ENCODE measurements around the gene CSPG5. TPM values are rescaled to one million over a fixed set of nuclear protein-coding genes. Genes with fewer than 3 reads are reported as not detected.

The CSPG5 gene, protein sequence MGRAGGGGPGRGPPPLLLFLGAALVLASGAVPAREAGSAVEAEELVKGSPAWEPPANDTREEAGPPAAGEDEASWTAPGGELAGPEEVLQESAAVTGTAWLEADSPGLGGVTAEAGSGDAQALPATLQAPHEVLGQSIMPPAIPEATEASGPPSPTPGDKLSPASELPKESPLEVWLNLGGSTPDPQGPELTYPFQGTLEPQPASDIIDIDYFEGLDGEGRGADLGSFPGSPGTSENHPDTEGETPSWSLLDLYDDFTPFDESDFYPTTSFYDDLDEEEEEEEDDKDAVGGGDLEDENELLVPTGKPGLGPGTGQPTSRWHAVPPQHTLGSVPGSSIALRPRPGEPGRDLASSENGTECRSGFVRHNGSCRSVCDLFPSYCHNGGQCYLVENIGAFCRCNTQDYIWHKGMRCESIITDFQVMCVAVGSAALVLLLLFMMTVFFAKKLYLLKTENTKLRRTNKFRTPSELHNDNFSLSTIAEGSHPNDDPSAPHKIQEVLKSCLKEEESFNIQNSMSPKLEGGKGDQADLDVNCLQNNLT
- polyA plus RNA-seq (2012; ENCODE audit: missing spikeins), result 0.15 TPM

DNA sequence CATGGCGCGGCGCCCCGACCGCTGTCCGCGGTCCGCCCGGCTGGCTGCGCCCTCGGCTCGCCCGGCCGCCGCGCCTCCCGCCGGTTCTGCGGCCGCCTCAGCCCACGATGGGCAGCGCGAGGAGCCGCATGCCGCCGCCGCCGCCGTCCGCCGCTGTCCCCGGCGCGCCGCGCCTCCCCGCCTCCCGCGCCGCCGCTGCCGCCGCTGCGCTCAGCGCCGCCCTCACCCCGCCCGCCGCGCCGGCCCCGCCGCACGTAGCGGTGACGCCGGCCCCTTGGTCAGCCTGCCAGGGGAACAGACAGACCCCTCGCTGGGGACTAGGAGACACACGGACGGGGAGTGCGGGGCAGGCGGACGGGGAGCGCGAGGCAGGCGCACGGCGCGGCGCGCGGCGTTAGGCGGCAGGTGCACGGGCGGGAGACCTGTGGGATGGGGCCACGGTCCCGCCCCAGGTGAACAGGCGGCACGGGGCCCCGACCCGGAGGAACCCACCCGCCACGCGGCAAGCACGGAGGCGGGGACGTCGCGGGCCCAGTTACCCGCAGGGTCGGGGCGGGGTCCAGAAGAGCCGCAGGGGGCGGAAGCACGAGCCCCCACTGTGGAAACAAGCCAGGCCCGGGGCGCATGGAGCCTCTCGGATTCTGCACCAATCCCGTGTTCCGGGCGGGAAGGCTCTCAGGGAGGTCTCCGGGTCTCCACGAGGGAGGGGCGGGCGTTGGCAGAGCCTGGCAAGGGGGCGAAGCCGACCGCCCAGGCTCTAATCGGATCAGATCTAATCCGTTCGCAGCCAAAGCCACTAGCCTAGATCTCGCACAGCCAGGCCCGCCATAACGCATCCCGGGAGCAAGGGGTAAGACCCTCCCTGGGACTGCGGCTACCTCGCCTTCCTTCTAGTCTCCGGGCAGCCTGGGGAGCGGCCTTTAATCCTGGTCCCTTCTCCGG, at the start of gene CSPG5:
CSPG5 (minus strand) TSS at position 175 of the 942 bp plus-strand sequence; CDS start at position 3, 172 bp downstream.
- FAIRE-seq, result no peak
- TF ChIP-seq POLR2A (IDR thresholded peaks at IDR 0.05; ENCODE audit: low read depth, low read length) (no peak), POLR2AphosphoS5 (IDR thresholded peaks at IDR 0.05; ENCODE audit: low read depth, low read length) (no peak), TAF1 (IDR thresholded peaks at IDR 0.05; ENCODE audit: borderline replicate concordance, low read depth, low read length) (no peak)
- DNase-seq (ENCODE audit: insufficient read length), result peak; percentile 45

GRCh38 chr3:47628426-47628825, 49.8 kb upstream of the CSPG5 start:
- TF ChIP-seq POLR2AphosphoS5 (IDR thresholded peaks at IDR 0.05; ENCODE audit: low read depth, low read length) (no peak), POLR2A (IDR thresholded peaks at IDR 0.05; ENCODE audit: low read depth, low read length) (no peak), TAF1 (IDR thresholded peaks at IDR 0.05; ENCODE audit: borderline replicate concordance, low read depth, low read length) (no peak)
- FAIRE-seq (peak; percentile 42), DNase-seq (ENCODE audit: insufficient read length) (no peak)

- FAIRE-seq (no peak), DNase-seq (ENCODE audit: insufficient read length) (no peak)
- no peak for TF ChIP-seq TAF1 (IDR thresholded peaks at IDR 0.05; ENCODE audit: borderline replicate concordance, low read depth, low read length)
- TF ChIP-seq POLR2A (IDR thresholded peaks at IDR 0.05; ENCODE audit: low read depth, low read length), result no peak
- TF ChIP-seq POLR2AphosphoS5 (IDR thresholded peaks at IDR 0.05; ENCODE audit: low read depth, low read length), result no peak
Observed at GRCh38 chr3:47622671-47623461, 44.2 kb upstream of the CSPG5 start.

DNA sequence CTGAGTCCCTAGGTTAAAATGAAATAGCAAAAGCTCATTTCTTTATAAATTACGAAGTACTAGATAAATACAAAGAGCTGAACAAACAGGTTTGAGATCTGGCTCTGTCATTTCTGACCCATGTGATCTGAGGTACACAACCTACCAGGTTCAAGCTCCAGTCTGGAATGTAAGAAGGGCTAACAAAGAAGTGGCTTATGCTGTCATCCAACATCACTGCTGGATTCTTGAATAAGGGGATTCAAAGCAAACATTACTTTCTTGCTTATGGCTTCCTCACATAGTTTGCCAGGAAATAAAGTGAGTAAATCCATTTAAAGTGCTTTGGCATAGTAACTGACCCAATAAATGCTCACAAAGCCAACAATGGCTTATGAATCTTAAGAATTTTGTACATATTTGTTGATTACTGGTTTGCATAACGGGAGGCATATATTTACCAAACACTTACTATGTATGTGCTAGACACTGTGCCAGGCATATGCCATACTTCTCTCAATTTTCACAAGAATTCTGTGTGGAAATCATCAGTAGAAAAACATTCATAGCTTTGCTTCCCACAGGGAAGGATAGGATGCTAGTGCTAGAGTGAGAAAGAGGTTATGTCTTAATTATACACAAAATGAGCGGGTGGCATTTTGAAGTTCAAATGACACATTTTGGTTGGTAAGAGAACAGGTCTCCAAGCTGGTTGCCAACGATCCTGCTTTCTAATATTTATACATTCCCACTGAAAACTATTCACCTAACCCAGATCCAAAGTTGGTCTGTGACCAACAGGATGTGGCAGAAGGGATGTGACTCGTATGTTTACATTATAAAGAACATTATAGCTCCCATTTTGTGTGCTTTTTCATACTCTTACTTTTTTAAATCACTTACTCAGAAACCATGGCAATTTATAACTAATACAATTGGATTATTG, 38.7 kb upstream of the CSPG5 start:
- FAIRE-seq (no peak), DNase-seq (ENCODE audit: insufficient read length) (no peak)
- TF ChIP-seq POLR2AphosphoS5 (IDR thresholded peaks at IDR 0.05; ENCODE audit: low read depth, low read length) (no peak), TAF1 (IDR thresholded peaks at IDR 0.05; ENCODE audit: borderline replicate concordance, low read depth, low read length) (no peak), POLR2A (IDR thresholded peaks at IDR 0.05; ENCODE audit: low read depth, low read length) (no peak)

GRCh38 chr3:47614788-47615187, 36.1 kb upstream of the CSPG5 start:
- TF ChIP-seq POLR2A (IDR thresholded peaks at IDR 0.05; ENCODE audit: low read depth, low read length) (no peak), TAF1 (IDR thresholded peaks at IDR 0.05; ENCODE audit: borderline replicate concordance, low read depth, low read length) (no peak), POLR2AphosphoS5 (IDR thresholded peaks at IDR 0.05; ENCODE audit: low read depth, low read length) (no peak)
- FAIRE-seq, result no peak
- DNase-seq (ENCODE audit: insufficient read length), result no peak

- no peak for TF ChIP-seq POLR2A (IDR thresholded peaks at IDR 0.05; ENCODE audit: low read depth, low read length)
- TF ChIP-seq POLR2AphosphoS5 (IDR thresholded peaks at IDR 0.05; ENCODE audit: low read depth, low read length), result no peak
- no peak for TF ChIP-seq TAF1 (IDR thresholded peaks at IDR 0.05; ENCODE audit: borderline replicate concordance, low read depth, low read length)
- DNase-seq (ENCODE audit: insufficient read length), result no peak
- FAIRE-seq, result no peak
Observed at GRCh38 chr3:47613722-47614121, 35.1 kb upstream of the CSPG5 start.

DNA sequence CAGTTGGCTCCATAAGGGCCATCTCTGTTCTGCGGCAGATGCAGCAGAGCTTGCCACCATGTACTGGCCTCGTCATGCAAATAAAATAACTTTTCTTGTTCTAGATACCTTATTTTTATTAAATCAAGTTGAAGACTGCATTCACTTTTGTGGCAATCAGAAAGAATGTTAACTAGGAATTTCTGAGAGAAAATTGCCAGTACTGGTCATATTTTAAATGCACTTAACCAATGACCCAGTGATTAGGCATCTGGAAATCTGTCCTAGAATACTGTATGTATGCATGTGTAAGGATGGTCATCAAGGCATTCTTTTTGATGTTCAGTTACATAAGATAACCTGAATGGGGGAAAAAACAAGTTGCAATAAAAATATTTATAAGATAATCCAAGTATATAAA, 34.2 kb upstream of the CSPG5 start:
- DNase-seq (ENCODE audit: insufficient read length), result no peak
- no peak for TF ChIP-seq POLR2A (IDR thresholded peaks at IDR 0.05; ENCODE audit: low read depth, low read length)
- no peak for TF ChIP-seq TAF1 (IDR thresholded peaks at IDR 0.05; ENCODE audit: borderline replicate concordance, low read depth, low read length)
- no peak for TF ChIP-seq POLR2AphosphoS5 (IDR thresholded peaks at IDR 0.05; ENCODE audit: low read depth, low read length)
- no peak for FAIRE-seq

GRCh38 chr3:47612178-47612577, 33.5 kb upstream of the CSPG5 start:
- TF ChIP-seq POLR2A (IDR thresholded peaks at IDR 0.05; ENCODE audit: low read depth, low read length), result no peak
- no peak for TF ChIP-seq TAF1 (IDR thresholded peaks at IDR 0.05; ENCODE audit: borderline replicate concordance, low read depth, low read length)
- no peak for TF ChIP-seq POLR2AphosphoS5 (IDR thresholded peaks at IDR 0.05; ENCODE audit: low read depth, low read length)
- FAIRE-seq, result no peak
- DNase-seq (ENCODE audit: insufficient read length), result no peak

DNA sequence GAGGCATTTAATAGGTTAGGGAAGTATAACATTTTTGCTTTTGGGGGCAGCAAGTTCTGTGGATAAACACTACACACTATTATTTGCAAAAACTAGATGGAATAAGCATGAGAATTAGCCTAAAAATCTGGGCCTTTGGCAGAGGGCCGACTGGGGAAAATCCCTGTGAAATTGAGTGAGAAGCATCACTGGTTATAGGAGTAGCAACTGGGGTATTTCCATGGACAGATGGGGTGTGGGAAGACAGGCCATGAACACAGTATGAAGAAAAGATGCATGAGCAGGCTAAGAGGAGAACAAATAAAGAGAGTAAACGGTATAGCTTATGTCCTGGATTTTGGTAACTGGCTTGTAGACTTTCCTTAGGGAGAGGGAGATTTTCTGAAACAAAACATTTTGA, 32.9 kb upstream of the CSPG5 start:
- FAIRE-seq (no peak), DNase-seq (ENCODE audit: insufficient read length) (no peak)
- no peak for TF ChIP-seq POLR2AphosphoS5 (IDR thresholded peaks at IDR 0.05; ENCODE audit: low read depth, low read length)
- no peak for TF ChIP-seq TAF1 (IDR thresholded peaks at IDR 0.05; ENCODE audit: borderline replicate concordance, low read depth, low read length)
- TF ChIP-seq POLR2A (IDR thresholded peaks at IDR 0.05; ENCODE audit: low read depth, low read length), result no peak

- TF ChIP-seq TAF1 (IDR thresholded peaks at IDR 0.05; ENCODE audit: borderline replicate concordance, low read depth, low read length) (no peak), POLR2AphosphoS5 (IDR thresholded peaks at IDR 0.05; ENCODE audit: low read depth, low read length) (no peak), POLR2A (IDR thresholded peaks at IDR 0.05; ENCODE audit: low read depth, low read length) (no peak)
- DNase-seq (ENCODE audit: insufficient read length) (no peak), FAIRE-seq (no peak)
Observed at GRCh38 chr3:47610583-47610982, 31.9 kb upstream of the CSPG5 start.
